LNCaP clone FGC (cell line): ENCODE measurements around the gene UBE3B.
"Not testable (repeated sequence)": the region's sequence is repeated elsewhere in the genome, so short reads cannot be mapped to it uniquely, and the experiment has no call there.

ENCODE experiments used
- DNase-seq: peaks from one replicate; pipeline ENCODE4 v3.0.0-alpha.2; 2011; ENCODE audit warnings: low read depth
- H3K4me3 ChIP-seq: 2 replicates; pipeline ENCODE4 v1.5.1; 2011; ENCODE audit warnings: mild to moderate bottlenecking, low read depth, low read length, control low read depth
- CTCF ChIP-seq: IDR thresholded peaks from 2 replicates; pipeline ENCODE4 v1.5.1; 2012; ENCODE audit warnings: mild to moderate bottlenecking; ENCODE audit not compliant: control insufficient read depth, insufficient read depth; ENCODE audit errors: extremely low read depth

UBE3B gene

GRCh38 chr12:109477185-109477962 lies at the start of gene UBE3B, which contains the start of gene KCTD10:
UBE3B (plus strand) TSS chr12:109477634; CDS start chr12:109483552, 5,918 bp downstream.
KCTD10 (minus strand) TSS chr12:109477300; CDS start chr12:109477262, 38 bp downstream.
- DNase-seq, result peak; percentile 76
- H3K4me3 ChIP-seq, result peak within 1 kb of the TSS; percentile 99
- TF ChIP-seq CTCF, result no peak

- DNase-seq, result peak; percentile 37
- no peak overlapping the region for H3K4me3 ChIP-seq
- peak; percentile 96 for TF ChIP-seq CTCF
These were observed 49.3 kb upstream of the UBE3B start for GRCh38 chr12:109428037-109428629.

- H3K4me3 ChIP-seq, DNase-seq: not testable (repeated sequence)
These were observed 48.6 kb upstream of the UBE3B start for GRCh38 chr12:109428804-109429203.

GRCh38 chr12:109430244-109430643 lies 47.2 kb upstream of the UBE3B start:
- H3K4me3 ChIP-seq, result no peak overlapping the region
- no peak for TF ChIP-seq CTCF
- no peak for DNase-seq

GRCh38 chr12:109432431-109432830 lies 45.0 kb upstream of the UBE3B start:
- no peak overlapping the region for H3K4me3 ChIP-seq
- DNase-seq, result no peak
- TF ChIP-seq CTCF, result no peak

- peak; percentile 98 for TF ChIP-seq CTCF
- H3K4me3 ChIP-seq, result no peak overlapping the region
- DNase-seq, result peak; percentile 65
These were observed 44.6 kb upstream of the UBE3B start for GRCh38 chr12:109432842-109433304.

GRCh38 chr12:109433618-109434017 lies 43.8 kb upstream of the UBE3B start:
- no peak for TF ChIP-seq CTCF
- no peak for DNase-seq
- H3K4me3 ChIP-seq, result no peak overlapping the region
